Fibroblast of pulmonary artery (primary cell): ENCODE data around the gene MDM4.

Experiments used
- DNase-seq: peaks from one replicate; pipeline ENCODE4 v3.0.0-alpha.2; 2010; ENCODE audit warnings: low read depth
- H3K4me3 ChIP-seq: replicated peaks from 2 replicates; pipeline ENCODE4 v1.5.1; 2011; ENCODE audit warnings: low read depth, mild to moderate bottlenecking, control low read depth, low read length, moderate library complexity
- CTCF ChIP-seq: IDR thresholded peaks from 2 replicates; pipeline ENCODE4 v1.5.1; 2011; ENCODE audit warnings: mild to moderate bottlenecking, control low read depth, low read length, inconsistent platforms; ENCODE audit errors: missing control alignments

The MDM4 gene

GRCh38 chr1:204493145-204493983 lies 22.8 kb upstream of the MDM4 start:
- no peak for TF ChIP-seq CTCF
- peak overlapping the region; percentile 64 for H3K4me3 ChIP-seq
- DNase-seq, result peak; percentile 72

- no peak for TF ChIP-seq CTCF
- no peak for DNase-seq
- peak overlapping the region; percentile 64 for H3K4me3 ChIP-seq
Measured at GRCh38 chr1:204493984-204494280, 22.3 kb upstream of the MDM4 start.

DNA sequence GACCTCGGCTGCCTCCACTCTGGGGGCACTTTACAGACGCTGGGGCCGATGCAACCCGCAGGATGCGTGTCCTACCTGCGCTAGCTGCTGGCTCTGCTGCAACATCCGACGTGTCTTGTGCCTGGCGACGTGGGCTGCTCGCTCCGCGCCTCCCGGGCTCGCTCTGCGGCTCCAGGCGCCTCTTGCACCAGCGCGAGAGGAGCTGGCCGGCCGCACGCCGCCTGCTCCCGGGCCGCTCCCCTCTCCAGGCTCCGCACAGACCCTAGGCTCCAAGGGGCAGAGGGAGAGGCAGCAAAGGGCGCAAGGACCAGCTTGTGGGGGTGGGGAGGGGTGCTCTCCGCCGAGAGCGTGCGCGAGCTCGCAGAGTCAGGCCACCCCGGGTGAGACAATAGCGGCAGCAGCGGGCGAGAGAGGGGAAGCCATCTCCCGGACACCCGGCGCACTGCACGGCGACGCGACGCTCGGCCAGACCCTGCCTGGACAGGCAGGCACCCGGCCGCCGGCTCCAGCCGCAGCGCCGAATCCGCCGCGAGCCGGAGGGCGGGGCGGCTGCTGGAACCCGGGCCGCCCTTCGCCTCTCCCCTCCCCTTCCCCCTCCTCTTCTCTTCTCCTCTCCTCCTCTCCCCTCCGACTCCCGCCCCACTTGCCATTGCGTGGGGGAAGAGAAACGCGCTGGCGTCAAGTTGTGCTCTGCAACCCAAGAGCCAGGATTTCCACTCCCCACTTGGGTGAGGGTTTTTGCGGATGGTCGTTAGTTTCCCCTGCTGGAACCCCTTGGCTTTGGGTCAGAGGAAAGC lies 21.7 kb upstream of the MDM4 start, which contains the start of gene PIK3C2B:
TSS of gene PIK3C2B (minus strand) at position 525 of the 797 bp plus-strand sequence. CDS start 25,003 bp downstream, outside the sequence.
- H3K4me3 ChIP-seq, result peak within 1 kb of the TSS; percentile 64
- DNase-seq, result peak; percentile 76
- TF ChIP-seq CTCF, result peak; percentile 28

GRCh38 chr1:204495078-204495753 lies 21.0 kb upstream of the MDM4 start:
- DNase-seq, result no peak
- TF ChIP-seq CTCF, result no peak
- peak overlapping the region; percentile 64 for H3K4me3 ChIP-seq

GRCh38 chr1:204495777-204496176 lies 20.4 kb upstream of the MDM4 start:
- H3K4me3 ChIP-seq, result no peak overlapping the region
- no peak for TF ChIP-seq CTCF
- DNase-seq, result no peak

DNA sequence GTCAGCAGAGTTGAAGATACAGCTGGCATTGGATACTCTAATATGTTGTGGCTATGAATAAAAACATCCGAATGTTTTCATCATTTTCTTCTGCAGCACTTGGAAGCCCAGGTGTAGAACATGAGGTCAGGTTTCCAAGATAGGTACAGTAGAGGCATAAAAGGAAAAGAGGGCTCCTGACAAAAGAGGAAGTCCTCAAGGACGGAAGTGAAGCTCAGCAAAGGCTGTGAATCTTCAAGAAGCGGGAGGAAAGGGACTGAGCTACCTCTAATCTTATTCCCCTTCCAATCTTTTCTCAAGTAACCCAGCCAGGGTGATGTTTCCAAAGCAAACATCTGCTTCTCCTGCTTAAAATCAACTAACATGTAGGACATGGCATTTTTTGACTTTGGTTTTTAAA lies 17.2 kb upstream of the MDM4 start:
- no peak for DNase-seq
- TF ChIP-seq CTCF, result no peak
- H3K4me3 ChIP-seq, result no peak overlapping the region
